DND-41 (cell line): Measurements from ENCODE around the gene SLC22A7.

ENCODE experiments used
- ATAC-seq: fragments of 200-7000 bp; cut with Tn5 transposase; 3 replicates; pipeline ENCODE4 v1.9.1; 2021; ENCODE audit warnings: low read depth; ENCODE audit not compliant: insufficient read depth
- DNase-seq: peaks from one replicate; pipeline ENCODE4 v3.0.0-alpha.2; 2020
- H2AFZ ChIP-seq: 2 replicates; pipeline ENCODE4 v1.6.0; 2012; ENCODE audit warnings: low read depth, low read length
- H3K27ac ChIP-seq: 2 replicates; pipeline ENCODE4 v1.5.1; 2012; ENCODE audit warnings: low read length, inconsistent platforms
- H3K27me3 ChIP-seq: fragments of 200-600 bp; sonication (generic); 2 replicates; pipeline ENCODE4 v1.6.0; 2012; ENCODE audit warnings: low read length, mild to moderate bottlenecking, inconsistent platforms; ENCODE audit not compliant: insufficient read depth, poor library complexity
- H3K36me3 ChIP-seq: 2 replicates; pipeline ENCODE4 v1.5.1; 2012; ENCODE audit warnings: low read length, inconsistent platforms; ENCODE audit not compliant: insufficient read depth
- H3K4me1 ChIP-seq: 2 replicates; pipeline ENCODE4 v1.5.1; 2012; ENCODE audit warnings: mild to moderate bottlenecking, low read length; ENCODE audit not compliant: insufficient read depth
- H3K4me2 ChIP-seq: 2 replicates; pipeline ENCODE4 v1.6.0; 2012; ENCODE audit warnings: mild to moderate bottlenecking, moderate library complexity, low read length, inconsistent platforms; ENCODE audit not compliant: insufficient read depth
- H3K4me3 ChIP-seq, 2 experiments: fragments of 200-600 bp in 1 of 2; shearing (Covaris generic) in 1 of 2; 2 replicates each; pipeline ENCODE4 v1.5.1; 2012 to 2016; ENCODE audit warnings: inconsistent platforms in 2 of 2, low read length in 2 of 2, mild to moderate bottlenecking in 2 of 2, low read depth in 1 of 2, moderate library complexity in 1 of 2
- H3K79me2 ChIP-seq: 2 replicates; pipeline ENCODE4 v1.6.0; 2012; ENCODE audit warnings: low read length, inconsistent platforms; ENCODE audit not compliant: insufficient read depth
- H3K9ac ChIP-seq: 2 replicates; pipeline ENCODE4 v1.6.0; 2012; ENCODE audit warnings: low read depth, mild to moderate bottlenecking, inconsistent platforms, low read length, moderate library complexity
- H3K9me3 ChIP-seq: 2 replicates; pipeline ENCODE4 v1.5.1; 2012; ENCODE audit warnings: low read length, moderate library complexity, mild to moderate bottlenecking, inconsistent platforms; ENCODE audit not compliant: insufficient read depth, severe bottlenecking
- H4K20me1 ChIP-seq: 2 replicates; pipeline ENCODE4 v1.6.0; 2012; ENCODE audit warnings: low read length; ENCODE audit not compliant: insufficient read depth
- EZH2 ChIP-seq: IDR thresholded peaks from 3 replicates; pipeline ENCODE4 v1.6.1; 2012; ENCODE audit warnings: borderline replicate concordance, low read depth, mild to moderate bottlenecking, moderate library complexity, low read length, inconsistent platforms; ENCODE audit not compliant: severe bottlenecking
- TF ChIP-seq, protein P1 (sequence below): IDR thresholded peaks from 2 replicates; pipeline ENCODE4 v1.5.1; 2012; ENCODE audit warnings: borderline replicate concordance, low read length, moderate library complexity, mild to moderate bottlenecking; ENCODE audit not compliant: poor library complexity, severe bottlenecking; ENCODE audit errors: extremely low read depth

Gene SLC22A7

GRCh38 chr6:43325876-43326275 lies 27.8 kb downstream of the SLC22A7 start:
- Histone ChIP-seq H3K4me1 (no peaks in the 10 kb centered on the region), H3K9me3 (no peaks in the 10 kb centered on the region), H4K20me1 (no peaks in the 10 kb centered on the region), H3K4me2 (no peak overlapping the region), H2AFZ (no peak overlapping the region), H3K27me3 (no peaks in the 10 kb centered on the region), H3K9ac (no peak overlapping the region), H3K4me3 (no peak overlapping the region), H3K79me2 (no peaks in the 10 kb centered on the region), H3K36me3 (no peaks in the 10 kb centered on the region), H3K27ac (no peak overlapping the region)
- no peak for ATAC-seq
- no peak for DNase-seq
- TF ChIP-seq, protein P1, sequence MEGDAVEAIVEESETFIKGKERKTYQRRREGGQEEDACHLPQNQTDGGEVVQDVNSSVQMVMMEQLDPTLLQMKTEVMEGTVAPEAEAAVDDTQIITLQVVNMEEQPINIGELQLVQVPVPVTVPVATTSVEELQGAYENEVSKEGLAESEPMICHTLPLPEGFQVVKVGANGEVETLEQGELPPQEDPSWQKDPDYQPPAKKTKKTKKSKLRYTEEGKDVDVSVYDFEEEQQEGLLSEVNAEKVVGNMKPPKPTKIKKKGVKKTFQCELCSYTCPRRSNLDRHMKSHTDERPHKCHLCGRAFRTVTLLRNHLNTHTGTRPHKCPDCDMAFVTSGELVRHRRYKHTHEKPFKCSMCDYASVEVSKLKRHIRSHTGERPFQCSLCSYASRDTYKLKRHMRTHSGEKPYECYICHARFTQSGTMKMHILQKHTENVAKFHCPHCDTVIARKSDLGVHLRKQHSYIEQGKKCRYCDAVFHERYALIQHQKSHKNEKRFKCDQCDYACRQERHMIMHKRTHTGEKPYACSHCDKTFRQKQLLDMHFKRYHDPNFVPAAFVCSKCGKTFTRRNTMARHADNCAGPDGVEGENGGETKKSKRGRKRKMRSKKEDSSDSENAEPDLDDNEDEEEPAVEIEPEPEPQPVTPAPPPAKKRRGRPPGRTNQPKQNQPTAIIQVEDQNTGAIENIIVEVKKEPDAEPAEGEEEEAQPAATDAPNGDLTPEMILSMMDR = no peak
- TF ChIP-seq EZH2 = no peak

DNA sequence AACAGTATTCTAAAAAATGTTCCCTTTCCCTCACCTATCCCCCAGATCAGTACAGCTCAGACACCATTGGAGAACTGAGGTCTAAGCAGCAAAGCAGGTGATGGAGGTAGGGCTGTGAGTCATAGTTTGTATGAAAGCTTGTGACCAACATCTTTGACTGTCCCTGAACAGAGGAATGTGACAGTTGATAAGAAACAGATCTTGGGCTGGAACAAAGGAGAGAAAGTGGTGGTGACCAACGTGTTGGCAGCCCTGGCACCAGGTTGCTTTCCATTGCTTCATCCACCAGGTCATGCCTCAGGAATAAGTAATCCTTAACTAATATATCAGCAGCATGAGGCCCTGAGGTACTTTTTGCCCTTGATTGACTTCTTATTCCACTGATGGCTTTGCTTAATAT lies 30.5 kb downstream of the SLC22A7 start:
- Histone ChIP-seq H3K9me3 (no peaks in the 10 kb centered on the region), H4K20me1 (no peaks in the 10 kb centered on the region), H3K36me3 (no peaks in the 10 kb centered on the region), H3K4me1 (no peaks in the 10 kb centered on the region), H2AFZ (no peak overlapping the region), H3K4me2 (no peak overlapping the region), H3K9ac (no peak overlapping the region), H3K27me3 (no peaks in the 10 kb centered on the region), H3K79me2 (no peaks in the 10 kb centered on the region), H3K27ac (no peak overlapping the region), H3K4me3 (no peak overlapping the region)
- TF ChIP-seq, protein P1 = no peak
- no peak for TF ChIP-seq EZH2
- ATAC-seq = no peak
- no peak for DNase-seq

- Histone ChIP-seq H3K4me1 (no peaks in the 10 kb centered on the region), H4K20me1 (no peaks in the 10 kb centered on the region), H3K9me3 (no peaks in the 10 kb centered on the region), H3K36me3 (no peaks in the 10 kb centered on the region; the same call in 1 of the 2 replicates), H2AFZ (no peak overlapping the region), H3K27ac (no peak overlapping the region), H3K79me2 (no peaks in the 10 kb centered on the region), H3K4me3 (no peak overlapping the region), H3K27me3 (no peaks in the 10 kb centered on the region), H3K4me2 (no peak overlapping the region), H3K9ac (no peak overlapping the region)
- TF ChIP-seq, protein P1 = no peak
- TF ChIP-seq EZH2 = no peak
- no peak for DNase-seq
- ATAC-seq = no peak
Observed at GRCh38 chr6:43331470-43331869, 33.4 kb downstream of the SLC22A7 start.

- no peaks in the 10 kb centered on the region for H3K27me3 ChIP-seq
- H3K36me3 ChIP-seq = peaks cover under 1% of the 10 kb centered on the region; the same call in 1 of the 2 replicates
- H3K4me1 ChIP-seq = no peaks in the 10 kb centered on the region
- no peak overlapping the region for H3K4me3 ChIP-seq
- H3K4me2 ChIP-seq = no peak overlapping the region
- H3K9ac ChIP-seq = no peak overlapping the region
- no peaks in the 10 kb centered on the region for H3K79me2 ChIP-seq
- no peak overlapping the region for H2AFZ ChIP-seq
- H3K27ac ChIP-seq = no peak overlapping the region
- H4K20me1 ChIP-seq = no peaks in the 10 kb centered on the region
- DNase-seq (no peak), ATAC-seq (no peak)
- no peaks in the 10 kb centered on the region for H3K9me3 ChIP-seq
- no peak for TF ChIP-seq EZH2
- TF ChIP-seq, protein P1 = no peak
Observed at GRCh38 chr6:43331891-43332290, 33.8 kb downstream of the SLC22A7 start.
